HAP-1 (cell line): Measurements from ENCODE around the gene POLG2.
"Not testable (repeated sequence)": the region's sequence is repeated elsewhere in the genome, so short reads cannot be mapped to it uniquely, and the experiment has no call there.

ENCODE experiments used
- DNase-seq, 2 experiments: peaks; one replicate each; pipeline ENCODE4 v3.0.0-alpha.2; 2016 to 2020; ENCODE audit warnings: low spot score in 2 of 2
- H3K27me3 ChIP-seq: fragments of 250-450 bp; sonication (Bioruptor Pico); 2 replicates; pipeline ENCODE4 v1.5.1; 2020; ENCODE audit warnings: low read depth, mild to moderate bottlenecking, moderate library complexity
- H3K36me3 ChIP-seq: fragments of 250-450 bp; sonication (Bioruptor Pico); replicated peaks from 2 replicates; pipeline ENCODE4 v1.5.1; 2020; ENCODE audit warnings: mild to moderate bottlenecking
- H3K4me1 ChIP-seq: fragments of 250-450 bp; sonication (Bioruptor Pico); 2 replicates; pipeline ENCODE4 v1.5.1; 2020; ENCODE audit warnings: mild to moderate bottlenecking
- H3K4me3 ChIP-seq: fragments of 250-450 bp; sonication (Bioruptor Pico); 2 replicates; pipeline ENCODE4 v1.5.1; 2020; ENCODE audit warnings: mild to moderate bottlenecking, moderate library complexity
- H3K9me3 ChIP-seq: fragments of 250-450 bp; sonication (Bioruptor Pico); 2 replicates; pipeline ENCODE4 v1.5.1; 2020; ENCODE audit warnings: mild to moderate bottlenecking, moderate library complexity
- in situ Hi-C: fragments of 300-500 bp; cut with MboI; formaldehyde crosslinking; loops from 3 replicates; pipeline ENCODE4 v1.14.3; 2020; ENCODE audit warnings: low sequenced_read_pairs, inconsistent platforms, mixed read lengths

The POLG2 gene

GRCh38 chr17:64491034-64491860 lies 5.6 kb downstream of the POLG2 start:
- in situ Hi-C loops = loop anchor here (10.0 kb wide), 1 partner anchor 66 kb away; no protein-coding TSS in a partner anchor
- Histone ChIP-seq H3K4me3 (no peak overlapping the region), H3K4me1 (no peaks in the 10 kb centered on the region), H3K36me3 (peaks cover 46% of the 10 kb centered on the region), H3K9me3 (no peaks in the 10 kb centered on the region), H3K27me3 (no peaks in the 10 kb centered on the region)
- DNase-seq = peak in 1 of 2 experiments; percentile 55

- Histone ChIP-seq H3K4me1 (no peaks in the 10 kb centered on the region), H3K36me3 (peaks cover 69% of the 10 kb centered on the region), H3K9me3 (no peaks in the 10 kb centered on the region), H3K27me3 (no peaks in the 10 kb centered on the region), H3K4me3 (no peak overlapping the region)
- in situ Hi-C loops = no loop called here
- no peak for DNase-seq
These were observed 8.6 kb downstream of the POLG2 start for GRCh38 chr17:64488301-64488700.

DNA sequence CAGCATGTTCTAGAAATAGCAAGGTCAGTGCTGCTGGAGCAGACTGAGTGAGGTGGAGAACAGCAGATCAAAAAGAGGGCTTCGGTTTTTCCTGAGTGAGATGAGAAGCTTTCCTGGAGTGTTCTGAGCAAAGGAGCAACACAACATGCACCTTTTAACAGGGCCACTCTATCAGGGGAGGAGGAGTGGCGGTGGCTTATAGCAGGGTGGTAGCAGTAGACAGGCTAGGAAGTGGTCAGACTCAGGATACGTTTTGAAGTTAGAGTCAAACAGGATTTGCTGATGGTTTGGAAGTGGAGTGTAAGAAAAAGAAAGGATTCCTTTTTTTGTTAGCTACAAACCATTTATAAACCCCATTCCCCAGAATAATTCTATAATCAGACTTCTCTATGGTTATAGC lies 12.5 kb downstream of the POLG2 start:
- H3K27me3 ChIP-seq = no peaks in the 10 kb centered on the region
- H3K4me1 ChIP-seq = no peaks in the 10 kb centered on the region
- H3K4me3 ChIP-seq = no peak overlapping the region
- in situ Hi-C loops = no loop called here
- H3K9me3 ChIP-seq = no peaks in the 10 kb centered on the region
- DNase-seq = no peak
- peaks cover 61% of the 10 kb centered on the region for H3K36me3 ChIP-seq

DNA sequence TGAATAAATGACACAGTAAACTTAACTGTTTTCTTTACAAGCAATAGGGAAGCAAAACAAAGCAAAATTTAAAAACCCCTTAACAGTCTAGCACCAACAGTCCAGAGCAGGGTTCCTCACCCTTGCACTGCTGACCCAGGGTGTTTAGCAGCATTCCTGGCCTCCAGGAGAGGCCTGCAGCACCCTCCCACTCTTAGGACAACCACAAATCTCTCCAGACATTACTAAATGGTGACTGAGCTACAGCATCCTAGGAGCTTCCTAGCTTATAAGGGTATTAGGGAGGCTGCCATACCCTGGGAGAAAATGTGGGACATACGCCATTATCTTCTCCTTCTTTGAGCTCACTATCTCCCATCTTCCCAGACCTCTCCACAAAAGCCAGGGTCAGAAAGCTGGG lies 15.9 kb downstream of the POLG2 start:
- DNase-seq = no peak
- no peaks in the 10 kb centered on the region for H3K4me1 ChIP-seq
- H3K27me3 ChIP-seq = no peaks in the 10 kb centered on the region
- H3K9me3 ChIP-seq = no peaks in the 10 kb centered on the region
- in situ Hi-C loops = no loop called here
- no peak overlapping the region for H3K4me3 ChIP-seq
- peaks cover 50% of the 10 kb centered on the region for H3K36me3 ChIP-seq

DNA sequence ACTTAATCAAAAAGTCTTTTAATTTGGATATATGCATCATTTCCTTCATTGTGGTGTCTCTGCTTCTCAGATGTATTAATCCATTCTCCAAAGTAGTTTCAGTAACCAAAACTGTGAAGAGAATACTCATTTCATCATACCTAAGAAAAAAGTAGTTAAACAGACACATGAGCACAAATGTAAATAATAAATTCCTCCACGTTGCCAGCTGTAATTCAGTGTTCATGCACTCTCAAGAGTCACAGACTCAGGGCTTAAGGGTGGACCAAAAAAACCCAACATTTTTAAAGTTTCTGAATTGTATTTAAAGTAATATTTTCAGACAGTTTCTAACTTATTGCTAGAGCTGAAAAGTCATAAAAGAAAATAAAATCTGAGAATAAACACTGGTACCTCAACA lies 19.0 kb downstream of the POLG2 start:
- DNase-seq = no peak
- H3K27me3 ChIP-seq = no peaks in the 10 kb centered on the region
- peaks cover 24% of the 10 kb centered on the region for H3K36me3 ChIP-seq
- no peaks in the 10 kb centered on the region for H3K9me3 ChIP-seq
- H3K4me3 ChIP-seq = no peak overlapping the region
- in situ Hi-C loops = no loop called here
- H3K4me1 ChIP-seq = no peaks in the 10 kb centered on the region

GRCh38 chr17:64472564-64472963 lies 24.3 kb downstream of the POLG2 start:
- in situ Hi-C loops = no loop called here
- H3K4me3 ChIP-seq = no peak overlapping the region
- H3K9me3 ChIP-seq = no peaks in the 10 kb centered on the region
- no peak for DNase-seq
- no peaks in the 10 kb centered on the region for H3K27me3 ChIP-seq
- no peaks in the 10 kb centered on the region for H3K4me1 ChIP-seq
- H3K36me3 ChIP-seq = no peaks in the 10 kb centered on the region

GRCh38 chr17:64471440-64471839 lies 25.4 kb downstream of the POLG2 start:
- no peak for DNase-seq
- H3K9me3 ChIP-seq = no peaks in the 10 kb centered on the region
- H3K36me3 ChIP-seq = no peaks in the 10 kb centered on the region
- in situ Hi-C loops = no loop called here
- H3K4me3 ChIP-seq = no peak overlapping the region
- no peaks in the 10 kb centered on the region for H3K27me3 ChIP-seq
- no peaks in the 10 kb centered on the region for H3K4me1 ChIP-seq

GRCh38 chr17:64470625-64471024 lies 26.2 kb downstream of the POLG2 start:
- Histone ChIP-seq H3K4me1 (no peaks in the 10 kb centered on the region), H3K4me3 (no peak overlapping the region), H3K36me3 (no peaks in the 10 kb centered on the region), H3K9me3 (no peaks in the 10 kb centered on the region), H3K27me3 (no peaks in the 10 kb centered on the region)
- in situ Hi-C loops = no loop called here
- no peak for DNase-seq

GRCh38 chr17:64466834-64467233 lies 30.0 kb downstream of the POLG2 start:
- H3K27me3 ChIP-seq, DNase-seq, H3K4me1 ChIP-seq, in situ Hi-C loops, H3K36me3 ChIP-seq, H3K4me3 ChIP-seq, H3K9me3 ChIP-seq: not testable (repeated sequence)

- in situ Hi-C loops = no loop called here
- H3K9me3 ChIP-seq = no peaks in the 10 kb centered on the region
These were observed 30.7 kb downstream of the POLG2 start for GRCh38 chr17:64466019-64466735.

DNA sequence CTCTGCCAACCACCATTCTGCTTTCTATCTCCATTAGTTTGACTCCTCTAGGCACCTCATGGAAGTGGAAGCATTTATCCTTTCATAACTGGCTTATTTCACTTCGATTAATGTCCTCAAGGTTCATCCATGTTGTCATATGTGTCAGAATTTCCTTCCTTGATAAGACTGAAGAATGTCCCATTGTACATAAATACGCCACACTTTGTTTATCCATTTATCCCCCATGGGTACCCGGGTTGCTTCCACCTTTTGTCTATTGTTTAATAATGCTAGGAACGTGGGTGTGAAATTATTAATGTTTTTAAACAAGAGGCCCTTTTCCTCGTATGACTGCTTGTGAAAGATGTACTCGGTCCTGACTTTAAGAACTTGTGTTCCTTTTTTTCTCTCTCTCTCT lies 35.1 kb downstream of the POLG2 start:
- Histone ChIP-seq H3K4me1 (no peaks in the 10 kb centered on the region), H3K4me3 (no peak overlapping the region), H3K27me3 (no peaks in the 10 kb centered on the region), H3K9me3 (no peaks in the 10 kb centered on the region), H3K36me3 (no peaks in the 10 kb centered on the region)
- DNase-seq = no peak
- in situ Hi-C loops = no loop called here

More at GRCh38 chr17:64466019-64466735, 30.7 kb downstream of the POLG2 start:
- H3K4me1 ChIP-seq = no peaks in the 10 kb centered on the region
- H3K4me3 ChIP-seq = no peak overlapping the region
- H3K27me3 ChIP-seq = no peaks in the 10 kb centered on the region
- H3K36me3 ChIP-seq = no peaks in the 10 kb centered on the region
- DNase-seq = no peak

DNA sequence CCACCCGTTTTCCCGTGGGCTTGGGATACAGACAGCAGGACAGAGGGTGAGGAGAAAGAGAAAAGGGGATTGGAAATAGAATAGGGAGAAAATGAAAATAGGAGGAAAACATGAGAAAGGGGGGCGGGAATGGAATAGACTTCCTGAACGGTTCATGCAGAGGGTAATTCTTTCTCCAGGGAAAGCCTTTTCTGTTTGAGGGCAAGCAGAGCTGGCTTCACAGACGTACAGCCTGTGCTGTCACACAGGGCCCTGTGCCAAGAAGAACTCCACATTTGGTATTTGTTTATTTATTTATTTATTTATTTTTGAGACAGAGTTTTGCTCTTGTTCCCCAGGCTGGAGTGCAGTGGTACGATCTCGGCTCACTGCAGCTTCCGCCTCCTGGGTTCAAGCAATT lies 35.9 kb downstream of the POLG2 start:
- H3K27me3 ChIP-seq = no peaks in the 10 kb centered on the region
- no peaks in the 10 kb centered on the region for H3K4me1 ChIP-seq
- H3K9me3 ChIP-seq = no peaks in the 10 kb centered on the region
- no peak for DNase-seq
- in situ Hi-C loops = no loop called here
- no peak overlapping the region for H3K4me3 ChIP-seq
- no peaks in the 10 kb centered on the region for H3K36me3 ChIP-seq

DNA sequence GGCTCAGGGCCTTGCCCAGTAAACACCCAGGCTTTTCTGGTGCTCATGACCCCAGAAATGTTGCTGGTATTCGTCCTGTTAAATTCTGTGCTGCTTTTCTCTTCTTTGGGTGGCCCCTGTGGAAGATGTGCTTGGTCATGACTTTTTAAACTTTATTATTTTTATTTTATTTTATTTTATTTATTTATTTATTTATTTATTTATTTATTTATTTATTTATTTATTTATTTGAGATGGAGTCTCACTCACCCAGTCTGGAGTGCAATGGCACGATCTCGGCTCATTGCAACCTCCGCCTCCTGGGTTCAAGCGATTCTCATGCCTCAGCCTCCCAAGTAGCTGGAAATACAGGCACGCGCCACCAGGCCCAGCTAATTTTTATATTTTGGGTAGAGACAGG lies 37.0 kb downstream of the POLG2 start:
- DNase-seq, H3K9me3 ChIP-seq, H3K4me3 ChIP-seq, H3K27me3 ChIP-seq, H3K36me3 ChIP-seq, H3K4me1 ChIP-seq, in situ Hi-C loops: not testable (repeated sequence)

DNA sequence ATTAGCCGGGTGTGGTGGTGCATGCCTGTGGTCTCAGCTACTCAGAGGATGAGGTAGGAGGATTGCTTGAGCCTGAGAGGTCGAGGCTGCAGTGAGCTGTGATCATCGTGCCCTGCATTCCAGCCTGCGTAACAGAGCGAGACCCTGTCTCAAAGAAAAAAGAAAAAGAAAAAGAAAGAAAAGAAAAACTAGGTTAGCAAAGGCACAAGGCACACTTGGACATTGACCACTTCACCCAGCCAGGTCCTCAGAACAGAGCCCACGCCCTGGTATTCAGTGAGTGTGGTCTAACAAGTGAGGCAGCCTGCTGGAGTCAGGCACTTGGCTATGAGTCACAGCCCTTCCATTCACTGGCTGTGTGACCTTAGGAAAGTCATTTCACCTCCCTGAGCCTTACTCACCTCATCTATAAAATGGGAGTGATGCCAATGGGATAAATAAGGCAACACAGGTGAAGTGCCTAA lies 37.5 kb downstream of the POLG2 start:
- no peak for DNase-seq
- in situ Hi-C loops = no loop called here
- no peaks in the 10 kb centered on the region for H3K36me3 ChIP-seq
- H3K4me1 ChIP-seq = no peaks in the 10 kb centered on the region
- H3K9me3 ChIP-seq = no peaks in the 10 kb centered on the region
- H3K27me3 ChIP-seq = no peaks in the 10 kb centered on the region
- H3K4me3 ChIP-seq = no peak overlapping the region
